ENCODE measurements around the gene PAX8.

- TF ChIP-seq ZFP30 (CRISPR knock-in tag; IDR thresholded peaks at IDR 0.05) (no peak), TOX (CRISPR knock-in tag; IDR thresholded peaks at IDR 0.05; ENCODE audit: borderline replicate concordance) (no peak), ZFP3 (CRISPR knock-in tag; IDR thresholded peaks at IDR 0.05) (no peak), ZNF565 (CRISPR knock-in tag; conservative IDR thresholded peaks at IDR 0.05; ENCODE audit: low read depth) (no peak), CREB5 (CRISPR knock-in tag; IDR thresholded peaks at IDR 0.05; ENCODE audit: low read depth) (no peak), ZNF70 (CRISPR knock-in tag; IDR thresholded peaks at IDR 0.05) (no peak)
- TF ChIP-seq, protein P1, sequence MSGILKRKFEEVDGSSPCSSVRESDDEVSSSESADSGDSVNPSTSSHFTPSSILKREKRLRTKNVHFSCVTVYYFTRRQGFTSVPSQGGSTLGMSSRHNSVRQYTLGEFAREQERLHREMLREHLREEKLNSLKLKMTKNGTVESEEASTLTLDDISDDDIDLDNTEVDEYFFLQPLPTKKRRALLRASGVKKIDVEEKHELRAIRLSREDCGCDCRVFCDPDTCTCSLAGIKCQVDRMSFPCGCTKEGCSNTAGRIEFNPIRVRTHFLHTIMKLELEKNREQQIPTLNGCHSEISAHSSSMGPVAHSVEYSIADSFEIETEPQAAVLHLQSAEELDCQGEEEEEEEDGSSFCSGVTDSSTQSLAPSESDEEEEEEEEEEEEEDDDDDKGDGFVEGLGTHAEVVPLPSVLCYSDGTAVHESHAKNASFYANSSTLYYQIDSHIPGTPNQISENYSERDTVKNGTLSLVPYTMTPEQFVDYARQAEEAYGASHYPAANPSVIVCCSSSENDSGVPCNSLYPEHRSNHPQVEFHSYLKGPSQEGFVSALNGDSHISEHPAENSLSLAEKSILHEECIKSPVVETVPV (CRISPR knock-in tag; IDR thresholded peaks at IDR 0.05): no peak
- TF ChIP-seq, protein P2, sequence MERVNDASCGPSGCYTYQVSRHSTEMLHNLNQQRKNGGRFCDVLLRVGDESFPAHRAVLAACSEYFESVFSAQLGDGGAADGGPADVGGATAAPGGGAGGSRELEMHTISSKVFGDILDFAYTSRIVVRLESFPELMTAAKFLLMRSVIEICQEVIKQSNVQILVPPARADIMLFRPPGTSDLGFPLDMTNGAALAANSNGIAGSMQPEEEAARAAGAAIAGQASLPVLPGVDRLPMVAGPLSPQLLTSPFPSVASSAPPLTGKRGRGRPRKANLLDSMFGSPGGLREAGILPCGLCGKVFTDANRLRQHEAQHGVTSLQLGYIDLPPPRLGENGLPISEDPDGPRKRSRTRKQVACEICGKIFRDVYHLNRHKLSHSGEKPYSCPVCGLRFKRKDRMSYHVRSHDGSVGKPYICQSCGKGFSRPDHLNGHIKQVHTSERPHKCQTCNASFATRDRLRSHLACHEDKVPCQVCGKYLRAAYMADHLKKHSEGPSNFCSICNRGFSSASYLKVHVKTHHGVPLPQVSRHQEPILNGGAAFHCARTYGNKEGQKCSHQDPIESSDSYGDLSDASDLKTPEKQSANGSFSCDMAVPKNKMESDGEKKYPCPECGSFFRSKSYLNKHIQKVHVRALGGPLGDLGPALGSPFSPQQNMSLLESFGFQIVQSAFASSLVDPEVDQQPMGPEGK (CRISPR knock-in tag; IDR thresholded peaks at IDR 0.05; ENCODE audit: borderline replicate concordance): no peak
Measured at GRCh38 chr2:113237604-113238160, 41.0 kb downstream of the PAX8 start.
